HepG2 (cell line): ENCODE data around the gene CKMT1A. TPM values are rescaled to one million over a fixed set of nuclear protein-coding genes. Genes with fewer than 3 reads are reported as not detected.
"Not testable (repeated sequence)": the region's sequence is repeated elsewhere in the genome, so short reads cannot be mapped to it uniquely, and the experiment has no call there.

ENCODE experiments used
- AKAP8 ChIP-seq: sonication (generic); formaldehyde crosslinking; IDR thresholded peaks from 2 replicates; pipeline ENCODE4 v1.5.1; 2020; ENCODE audit warnings: mild to moderate bottlenecking, missing genetic modification reagents
- ASH2L ChIP-seq: fragments of 300-600, 200-600 bp; sonication (generic); IDR thresholded peaks from 2 replicates; pipeline ENCODE4 v1.7.0; 2017; ENCODE audit warnings: low read depth, mild to moderate bottlenecking, moderate library complexity, mixed read lengths, low read length; ENCODE audit not compliant: insufficient read length
- FOXO1 ChIP-seq: sonication (generic); formaldehyde crosslinking; IDR thresholded peaks from 2 replicates; pipeline ENCODE4 v1.4.0; 2020; ENCODE audit warnings: missing genetic modification reagents
- HES4 ChIP-seq: sonication (generic); formaldehyde crosslinking; IDR thresholded peaks from 2 replicates; pipeline ENCODE4 v1.9.0; 2021; ENCODE audit warnings: mild to moderate bottlenecking, missing genetic modification reagents, borderline replicate concordance
- LCORL ChIP-seq, 2 experiments: fragments of 450-650 bp in 1 of 2; sonication (generic) in 1 of 2; formaldehyde crosslinking in 1 of 2; IDR thresholded peaks; 2 replicates each; pipeline versions ENCODE4 v1.5.0 to v1.6.1; 2017 to 2020; ENCODE audit warnings: antibody characterized with exemption in 1 of 2, missing genetic modification reagents in 1 of 2
- MIER3 ChIP-seq: IDR thresholded peaks from 2 replicates; pipeline ENCODE4 v1.6.1; 2016; ENCODE audit warnings: missing compliant biosample characterization, borderline replicate concordance
- MXI1 ChIP-seq: IDR thresholded peaks from 3 replicates; pipeline ENCODE4 v1.6.1; 2012; ENCODE audit warnings: low read depth, low read length, inconsistent platforms, borderline replicate concordance
- NR2F6 ChIP-seq, 2 experiments: IDR thresholded peaks; 2 replicates each; pipeline ENCODE4 v1.6.1; 2016; ENCODE audit warnings: antibody characterized with exemption in 1 of 2, mild to moderate bottlenecking in 1 of 2
- PHF21A ChIP-seq: sonication (generic); formaldehyde crosslinking; IDR thresholded peaks from 2 replicates; pipeline ENCODE4 v1.5.0; 2020; ENCODE audit warnings: mild to moderate bottlenecking, missing genetic modification reagents
- POLR2AphosphoS5 ChIP-seq: IDR thresholded peaks from 2 replicates; pipeline ENCODE4 v1.6.1; 2012; ENCODE audit warnings: low read depth, low read length
- REL ChIP-seq: sonication (generic); formaldehyde crosslinking; conservative IDR thresholded peaks from 2 replicates; pipeline ENCODE4 v1.8.0; 2022; ENCODE audit warnings: mild to moderate bottlenecking, missing genetic modification reagents, moderate library complexity
- RXRB ChIP-seq: IDR thresholded peaks from 2 replicates; pipeline ENCODE4 v1.6.1; 2016; ENCODE audit warnings: borderline replicate concordance, missing genetic modification reagents, missing compliant biosample characterization
- SALL1 ChIP-seq: sonication (generic); formaldehyde crosslinking; IDR thresholded peaks from 2 replicates; pipeline ENCODE4 v1.8.0; 2022; ENCODE audit warnings: mild to moderate bottlenecking, missing genetic modification reagents
- SMYD3 ChIP-seq: sonication (generic); formaldehyde crosslinking; IDR thresholded peaks from 2 replicates; pipeline ENCODE4 v1.8.1; 2023; ENCODE audit warnings: mild to moderate bottlenecking, missing genetic modification reagents
- TBX2 ChIP-seq: sonication (generic); formaldehyde crosslinking; IDR thresholded peaks from 2 replicates; pipeline ENCODE4 v1.5.0; 2020; ENCODE audit warnings: missing genetic modification reagents, mild to moderate bottlenecking, borderline replicate concordance
- TOPORS ChIP-seq: sonication (generic); formaldehyde crosslinking; IDR thresholded peaks from 2 replicates; pipeline ENCODE4 v1.8.0; 2023; ENCODE audit warnings: mild to moderate bottlenecking, missing genetic modification reagents
- XBP1 ChIP-seq: sonication (generic); formaldehyde crosslinking; IDR thresholded peaks from 2 replicates; pipeline ENCODE4 v1.5.0; 2020; ENCODE audit warnings: missing genetic modification reagents
- ZBTB20 ChIP-seq: sonication (generic); formaldehyde crosslinking; IDR thresholded peaks from 2 replicates; pipeline ENCODE4 v1.8.1; 2023; ENCODE audit warnings: missing genetic modification reagents, low read depth, mild to moderate bottlenecking, borderline replicate concordance
- ZIK1 ChIP-seq: sonication (generic); formaldehyde crosslinking; IDR thresholded peaks from 2 replicates; pipeline ENCODE4 v1.5.0; 2020; ENCODE audit warnings: mild to moderate bottlenecking, low read depth, missing genetic modification reagents, borderline replicate concordance
- ZNF230 ChIP-seq: sonication (generic); formaldehyde crosslinking; IDR thresholded peaks from 2 replicates; pipeline ENCODE4 v1.4.0; 2020; ENCODE audit warnings: mild to moderate bottlenecking, missing genetic modification reagents
- ZNF235 ChIP-seq: sonication (generic); formaldehyde crosslinking; IDR thresholded peaks from 2 replicates; pipeline ENCODE4 v1.8.1; 2023; ENCODE audit warnings: mild to moderate bottlenecking, missing genetic modification reagents, borderline replicate concordance
- polyA plus RNA-seq, 8 experiments: library from polyadenylated mRNA; depleted of rRNA in 3 of 8; stranded (reverse) in 7 of 8; unstranded in 1 of 8; fragments of >200 nt; fragmentation: Illumina TruSeq in 4 of 8; extraction: Trizol in 4 of 8; gene quantifications; 2 replicates each; pipeline versions ENCODE4 v1.2.1 to v1.2.3, GENCODE V29; 2011 to 2016; ENCODE audit warnings: low read depth in 4 of 8, missing spikeins in 1 of 8, mixed read lengths in 1 of 8; ENCODE audit not compliant: insufficient read depth in 1 of 8
- total RNA-seq, 5 experiments: library from RNA; depleted of rRNA; stranded (reverse); fragments of >200 nt; fragmentation: Illumina TruSeq; extraction: Trizol; gene quantifications; 2 replicates each; pipeline ENCODE4 v1.2.3, GENCODE V29; 2016; ENCODE audit warnings: low read depth in 1 of 5
- TF ChIP-seq, protein P1 (sequence below): sonication (generic); formaldehyde crosslinking; conservative IDR thresholded peaks from 2 replicates; pipeline ENCODE4 v1.8.0; 2022; ENCODE audit warnings: mild to moderate bottlenecking, moderate library complexity, missing genetic modification reagents
- TF ChIP-seq, protein P2 (sequence below): sonication (generic); formaldehyde crosslinking; IDR thresholded peaks from 2 replicates; pipeline ENCODE4 v1.4.0; 2020; ENCODE audit warnings: missing genetic modification reagents, mild to moderate bottlenecking, borderline replicate concordance
- TF ChIP-seq, protein P3 (sequence below): IDR thresholded peaks from 2 replicates; pipeline ENCODE4 v1.6.1; 2016; ENCODE audit warnings: missing compliant biosample characterization, missing genetic modification reagents, borderline replicate concordance
- TF ChIP-seq, protein P4 (sequence below): IDR thresholded peaks from 2 replicates; pipeline ENCODE4 v1.6.1; 2012; ENCODE audit warnings: inconsistent platforms

The CKMT1A gene
- total and polyA plus RNA-seq, 2 of the 13 experiments (the other 11 are each of a cell fraction or from before 2014, with no cell fraction given): 0.13 to 0.46 TPM

DNA sequence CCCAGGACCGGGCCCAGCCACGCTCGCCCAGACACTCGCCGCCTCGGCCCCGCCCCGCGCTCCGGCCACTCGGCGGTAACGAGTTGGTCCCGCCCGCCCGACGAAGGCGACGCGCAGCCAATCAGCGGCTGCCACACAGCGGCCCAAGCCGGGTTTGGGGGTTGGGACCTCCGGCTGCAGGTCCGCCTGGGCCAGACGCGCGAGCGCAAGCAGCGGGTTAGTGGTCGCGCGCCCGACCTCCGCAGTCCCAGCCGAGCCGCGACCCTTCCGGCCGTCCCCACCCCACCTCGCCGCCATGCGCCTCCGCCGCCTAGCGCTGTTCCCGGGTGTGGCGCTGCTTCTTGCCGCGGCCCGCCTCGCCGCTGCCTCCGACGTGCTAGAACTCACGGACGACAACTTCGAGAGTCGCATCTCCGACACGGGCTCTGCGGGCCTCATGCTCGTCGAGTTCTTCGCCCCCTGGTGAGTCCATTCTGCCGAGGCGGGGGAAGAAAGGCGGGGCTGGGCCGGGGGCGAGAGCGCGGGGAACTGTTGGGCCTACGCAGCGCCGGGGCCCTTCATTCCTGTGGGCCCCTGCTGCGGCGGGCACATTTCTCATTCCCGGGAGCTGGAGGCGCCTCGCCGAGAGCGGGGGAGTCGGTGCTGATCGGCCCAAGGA lies 52.7 kb downstream of the CKMT1A start, which contains the start of gene PDIA3 (continued):
- TF ChIP-seq SMYD3 (0 out of 2 replicates have a peak, but pooled peaks have one; percentile 43), SALL1 (CRISPR knock-in tag) (peak; percentile 81), ASH2L (peak; percentile 75), TBX2 (peak; percentile 63; the same call in 1 of the 2 replicates), ZBTB20 (0 out of 2 replicates have a peak, but pooled peaks have one; percentile 3), ZNF230 (peak; percentile 85; the same call in 1 of the 2 replicates), POLR2AphosphoS5 (peak; percentile 80), PHF21A (CRISPR knock-in tag) (peak; percentile 86), TOPORS (CRISPR knock-in tag) (peak; percentile 71; the same call in 1 of the 2 replicates), ZNF235 (CRISPR knock-in tag) (peak; percentile 67; the same call in 1 of the 2 replicates), FOXO1 (CRISPR knock-in tag) (peak; percentile 19; the same call in 1 of the 2 replicates), ZIK1 (CRISPR knock-in tag) (0 out of 2 replicates have a peak, but pooled peaks have one; percentile 67), XBP1 (CRISPR knock-in tag) (0 out of 2 replicates have a peak, but pooled peaks have one; percentile 70), REL (peak; percentile 86; the same call in 1 of the 2 replicates), LCORL (CRISPR knock-in tag; IDR thresholded peaks at IDR 0.05) (peak; percentile 87), MXI1 (peak; percentile 10; the same call in 1 of the 3 replicates), MIER3 (peak; percentile 25; the same call in 1 of the 2 replicates), RXRB (0 out of 2 replicates have a peak, but pooled peaks have one; percentile 31), AKAP8 (CRISPR knock-in tag) (peak; percentile 70), NR2F6 (CRISPR knock-in tag; IDR thresholded peaks at IDR 0.05) (0 out of 2 replicates have a peak, but pooled peaks have one; percentile 20), HES4 (CRISPR knock-in tag) (0 out of 2 replicates have a peak, but pooled peaks have one; percentile 48)
- TF ChIP-seq, protein P1, sequence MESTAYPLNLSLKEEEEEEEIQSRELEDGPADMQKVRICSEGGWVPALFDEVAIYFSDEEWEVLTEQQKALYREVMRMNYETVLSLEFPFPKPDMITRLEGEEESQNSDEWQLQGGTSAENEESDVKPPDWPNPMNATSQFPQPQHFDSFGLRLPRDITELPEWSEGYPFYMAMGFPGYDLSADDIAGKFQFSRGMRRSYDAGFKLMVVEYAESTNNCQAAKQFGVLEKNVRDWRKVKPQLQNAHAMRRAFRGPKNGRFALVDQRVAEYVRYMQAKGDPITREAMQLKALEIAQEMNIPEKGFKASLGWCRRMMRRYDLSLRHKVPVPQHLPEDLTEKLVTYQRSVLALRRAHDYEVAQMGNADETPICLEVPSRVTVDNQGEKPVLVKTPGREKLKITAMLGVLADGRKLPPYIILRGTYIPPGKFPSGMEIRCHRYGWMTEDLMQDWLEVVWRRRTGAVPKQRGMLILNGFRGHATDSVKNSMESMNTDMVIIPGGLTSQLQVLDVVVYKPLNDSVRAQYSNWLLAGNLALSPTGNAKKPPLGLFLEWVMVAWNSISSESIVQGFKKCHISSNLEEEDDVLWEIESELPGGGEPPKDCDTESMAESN (CRISPR knock-in tag): peak; percentile 75
- TF ChIP-seq, protein P2, sequence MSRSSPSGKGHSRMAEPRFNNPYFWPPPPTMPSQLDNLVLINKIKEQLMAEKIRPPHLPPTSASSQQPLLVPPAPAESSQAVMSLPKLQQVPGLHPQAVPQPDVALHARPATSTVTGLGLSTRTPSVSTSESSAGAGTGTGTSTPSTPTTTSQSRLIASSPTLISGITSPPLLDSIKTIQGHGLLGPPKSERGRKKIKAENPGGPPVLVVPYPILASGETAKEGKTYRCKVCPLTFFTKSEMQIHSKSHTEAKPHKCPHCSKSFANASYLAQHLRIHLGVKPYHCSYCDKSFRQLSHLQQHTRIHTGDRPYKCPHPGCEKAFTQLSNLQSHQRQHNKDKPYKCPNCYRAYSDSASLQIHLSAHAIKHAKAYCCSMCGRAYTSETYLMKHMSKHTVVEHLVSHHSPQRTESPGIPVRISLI (CRISPR knock-in tag): peak; percentile 59; the same call in 1 of the 2 replicates
- TF ChIP-seq LCORL, NR2F6 (IDR thresholded peaks at IDR 0.05): not testable (repeated sequence)
- TF ChIP-seq, protein P3, sequence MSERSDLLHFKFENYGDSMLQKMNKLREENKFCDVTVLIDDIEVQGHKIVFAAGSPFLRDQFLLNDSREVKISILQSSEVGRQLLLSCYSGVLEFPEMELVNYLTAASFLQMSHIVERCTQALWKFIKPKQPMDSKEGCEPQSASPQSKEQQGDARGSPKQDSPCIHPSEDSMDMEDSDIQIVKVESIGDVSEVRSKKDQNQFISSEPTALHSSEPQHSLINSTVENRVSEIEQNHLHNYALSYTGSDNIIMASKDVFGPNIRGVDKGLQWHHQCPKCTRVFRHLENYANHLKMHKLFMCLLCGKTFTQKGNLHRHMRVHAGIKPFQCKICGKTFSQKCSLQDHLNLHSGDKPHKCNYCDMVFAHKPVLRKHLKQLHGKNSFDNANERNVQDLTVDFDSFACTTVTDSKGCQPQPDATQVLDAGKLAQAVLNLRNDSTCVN (CRISPR knock-in tag): peak; percentile 46; the same call in 1 of the 2 replicates
- TF ChIP-seq, protein P4, sequence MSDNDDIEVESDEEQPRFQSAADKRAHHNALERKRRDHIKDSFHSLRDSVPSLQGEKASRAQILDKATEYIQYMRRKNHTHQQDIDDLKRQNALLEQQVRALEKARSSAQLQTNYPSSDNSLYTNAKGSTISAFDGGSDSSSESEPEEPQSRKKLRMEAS: peak; percentile 79
